Prostate gland (tissue), 2 donors: Measurements from ENCODE around the gene SPINK2.

Experiments used
- CTCF ChIP-seq, 4 experiments: fragments of 200-600 bp in 2 of 4; fragments of 450-650 bp in 2 of 4; sonication (generic) in 2 of 4; IDR thresholded peaks; 1 replicate in 3 of 4; 2 replicates in 1 of 4; pipeline ENCODE4 v1.5.1; 2016 to 2019; ENCODE audit warnings: antibody characterized with exemption in 4 of 4, mild to moderate bottlenecking in 2 of 4, moderate library complexity in 2 of 4
- POLR2AphosphoS5 ChIP-seq: sonication (generic); formaldehyde crosslinking; IDR thresholded peaks from one replicate; pipeline ENCODE4 v1.6.1; 2017; ENCODE audit warnings: antibody characterized with exemption

GRCh38 chr4:56796211-56796610 lies 25.3 kb downstream of the SPINK2 start:
- TF ChIP-seq CTCF (IDR thresholded peaks at IDR 0.05), result no peak
- no peak for TF ChIP-seq POLR2AphosphoS5
